Measurements from ENCODE around the gene PARD6A. TPM values are rescaled to one million over a fixed set of nuclear protein-coding genes. Genes with fewer than 3 reads are reported as not detected.

Gene PARD6A
- total and polyA plus RNA-seq, 2 experiments from 2014 or later = 1.1 to 1.8 TPM

GRCh38 chr16:67661101-67661761 lies 471 bp downstream of the PARD6A start:
- Histone ChIP-seq H3K4me3 (no peak overlapping the region), H3K9me2 (replicated peaks; ENCODE audit: insufficient read depth) (no peaks in the 10 kb centered on the region), H3K79me2 (peaks cover 7% of the 10 kb centered on the region), H3K36me3 (replicated peaks; ENCODE audit: insufficient read depth, low read depth) (no peaks in the 10 kb centered on the region), H3K4me2 (peak overlapping the region; percentile 86), H3K27me3 (no peaks in the 10 kb centered on the region), H3K9me3 (ENCODE audit: low read depth) (no peaks in the 10 kb centered on the region), H4K20me1 (ENCODE audit: insufficient read depth, poor library complexity, severe bottlenecking) (no peaks in the 10 kb centered on the region), H3K4me1 (ENCODE audit: insufficient read depth) (peaks cover 8% of the 10 kb centered on the region), H3K27ac (peak overlapping the region; percentile 57), H2AFZ (peak overlapping the region; percentile 31)
- DNase-seq (ENCODE audit: low spot score) = peak; percentile 84
- WGBS (ENCODE audit: low lambda C conversion rate, missing lambda C conversion rate) = 17% methylated on average over 36 of the region's 39 CpGs
- TF ChIP-seq CTCF (IDR thresholded peaks at IDR 0.05; ENCODE audit: poor library complexity) (no peak), EZH2phosphoT487 (IDR thresholded peaks at IDR 0.05; ENCODE audit: low read depth, severe bottlenecking, unreplicated experiment) (no peak), EZH2 (IDR thresholded peaks at IDR 0.05; ENCODE audit: borderline replicate concordance) (no peak)

- TF ChIP-seq EZH2phosphoT487 (IDR thresholded peaks at IDR 0.05; ENCODE audit: low read depth, severe bottlenecking, unreplicated experiment) (no peak), EZH2 (IDR thresholded peaks at IDR 0.05; ENCODE audit: borderline replicate concordance) (no peak), CTCF (IDR thresholded peaks at IDR 0.05; ENCODE audit: poor library complexity) (no peak)
- Histone ChIP-seq H3K4me2 (peak overlapping the region; percentile 86), H3K4me3 (no peak overlapping the region), H3K27ac (no peak overlapping the region), H3K9me3 (ENCODE audit: low read depth) (no peaks in the 10 kb centered on the region), H3K9me2 (replicated peaks; ENCODE audit: insufficient read depth) (no peaks in the 10 kb centered on the region), H4K20me1 (ENCODE audit: insufficient read depth, poor library complexity, severe bottlenecking) (no peaks in the 10 kb centered on the region), H3K36me3 (replicated peaks; ENCODE audit: insufficient read depth, low read depth) (no peaks in the 10 kb centered on the region), H3K4me1 (ENCODE audit: insufficient read depth) (peaks cover 11% of the 10 kb centered on the region), H3K79me2 (peaks cover 7% of the 10 kb centered on the region), H3K27me3 (no peaks in the 10 kb centered on the region), H2AFZ (no peak overlapping the region)
- DNase-seq (ENCODE audit: low spot score) = no peak
- 95% methylated on average over 32 of the region's 34 CpGs for whole genome bisulfite sequencing (ENCODE audit: low lambda C conversion rate, missing lambda C conversion rate)
Observed at GRCh38 chr16:67661886-67662652, 1.3 kb downstream of the PARD6A start.

GRCh38 chr16:67662653-67663010 lies 1.9 kb downstream of the PARD6A start:
- Histone ChIP-seq H3K36me3 (replicated peaks; ENCODE audit: insufficient read depth, low read depth) (no peaks in the 10 kb centered on the region), H3K79me2 (peaks cover 7% of the 10 kb centered on the region), H3K4me1 (ENCODE audit: insufficient read depth) (peaks cover 17% of the 10 kb centered on the region), H3K27me3 (no peaks in the 10 kb centered on the region), H3K4me2 (no peak overlapping the region), H3K4me3 (no peak overlapping the region), H3K9me3 (ENCODE audit: low read depth) (no peaks in the 10 kb centered on the region), H3K9me2 (replicated peaks; ENCODE audit: insufficient read depth) (no peaks in the 10 kb centered on the region), H3K27ac (no peak overlapping the region), H2AFZ (no peak overlapping the region), H4K20me1 (ENCODE audit: insufficient read depth, poor library complexity, severe bottlenecking) (no peaks in the 10 kb centered on the region)
- TF ChIP-seq CTCF (IDR thresholded peaks at IDR 0.05; ENCODE audit: poor library complexity) (no peak), EZH2 (IDR thresholded peaks at IDR 0.05; ENCODE audit: borderline replicate concordance) (no peak), EZH2phosphoT487 (IDR thresholded peaks at IDR 0.05; ENCODE audit: low read depth, severe bottlenecking, unreplicated experiment) (no peak)
- DNase-seq (ENCODE audit: low spot score) = no peak
